Measurements from ENCODE around the gene KIF11. TPM values are rescaled to one million over a fixed set of nuclear protein-coding genes. Genes with fewer than 3 reads are reported as not detected.

Gene KIF11
- total and polyA plus RNA-seq, 9 of the 15 experiments (the other 6 are each of a cell fraction or from before 2014, with no cell fraction given) = 11.3 to 54.4 (median 29.2) TPM

GRCh38 chr10:92689663-92690210 is 96.8 kb downstream of the KIF11 start, which contains the start of gene HHEX (continued):
- TF ChIP-seq, protein P1, sequence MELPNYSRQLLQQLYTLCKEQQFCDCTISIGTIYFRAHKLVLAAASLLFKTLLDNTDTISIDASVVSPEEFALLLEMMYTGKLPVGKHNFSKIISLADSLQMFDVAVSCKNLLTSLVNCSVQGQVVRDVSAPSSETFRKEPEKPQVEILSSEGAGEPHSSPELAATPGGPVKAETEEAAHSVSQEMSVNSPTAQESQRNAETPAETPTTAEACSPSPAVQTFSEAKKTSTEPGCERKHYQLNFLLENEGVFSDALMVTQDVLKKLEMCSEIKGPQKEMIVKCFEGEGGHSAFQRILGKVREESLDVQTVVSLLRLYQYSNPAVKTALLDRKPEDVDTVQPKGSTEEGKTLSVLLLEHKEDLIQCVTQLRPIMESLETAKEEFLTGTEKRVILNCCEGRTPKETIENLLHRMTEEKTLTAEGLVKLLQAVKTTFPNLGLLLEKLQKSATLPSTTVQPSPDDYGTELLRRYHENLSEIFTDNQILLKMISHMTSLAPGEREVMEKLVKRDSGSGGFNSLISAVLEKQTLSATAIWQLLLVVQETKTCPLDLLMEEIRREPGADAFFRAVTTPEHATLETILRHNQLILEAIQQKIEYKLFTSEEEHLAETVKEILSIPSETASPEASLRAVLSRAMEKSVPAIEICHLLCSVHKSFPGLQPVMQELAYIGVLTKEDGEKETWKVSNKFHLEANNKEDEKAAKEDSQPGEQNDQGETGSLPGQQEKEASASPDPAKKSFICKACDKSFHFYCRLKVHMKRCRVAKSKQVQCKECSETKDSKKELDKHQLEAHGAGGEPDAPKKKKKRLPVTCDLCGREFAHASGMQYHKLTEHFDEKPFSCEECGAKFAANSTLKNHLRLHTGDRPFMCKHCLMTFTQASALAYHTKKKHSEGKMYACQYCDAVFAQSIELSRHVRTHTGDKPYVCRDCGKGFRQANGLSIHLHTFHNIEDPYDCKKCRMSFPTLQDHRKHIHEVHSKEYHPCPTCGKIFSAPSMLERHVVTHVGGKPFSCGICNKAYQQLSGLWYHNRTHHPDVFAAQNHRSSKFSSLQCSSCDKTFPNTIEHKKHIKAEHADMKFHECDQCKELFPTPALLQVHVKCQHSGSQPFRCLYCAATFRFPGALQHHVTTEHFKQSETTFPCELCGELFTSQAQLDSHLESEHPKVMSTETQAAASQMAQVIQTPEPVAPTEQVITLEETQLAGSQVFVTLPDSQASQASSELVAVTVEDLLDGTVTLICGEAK (IDR thresholded peaks at IDR 0.05) = no peak
- TF ChIP-seq, protein P1 (CRISPR knock-in tag; IDR thresholded peaks at IDR 0.05) = no peak
- TF ChIP-seq GATAD2B (IDR thresholded peaks at IDR 0.05; ENCODE audit: borderline replicate concordance) = peak; percentile 48; the same call in 1 of the 2 replicates
- no peak for TF ChIP-seq L3MBTL2 (IDR thresholded peaks at IDR 0.05)
- TF ChIP-seq, protein P2, sequence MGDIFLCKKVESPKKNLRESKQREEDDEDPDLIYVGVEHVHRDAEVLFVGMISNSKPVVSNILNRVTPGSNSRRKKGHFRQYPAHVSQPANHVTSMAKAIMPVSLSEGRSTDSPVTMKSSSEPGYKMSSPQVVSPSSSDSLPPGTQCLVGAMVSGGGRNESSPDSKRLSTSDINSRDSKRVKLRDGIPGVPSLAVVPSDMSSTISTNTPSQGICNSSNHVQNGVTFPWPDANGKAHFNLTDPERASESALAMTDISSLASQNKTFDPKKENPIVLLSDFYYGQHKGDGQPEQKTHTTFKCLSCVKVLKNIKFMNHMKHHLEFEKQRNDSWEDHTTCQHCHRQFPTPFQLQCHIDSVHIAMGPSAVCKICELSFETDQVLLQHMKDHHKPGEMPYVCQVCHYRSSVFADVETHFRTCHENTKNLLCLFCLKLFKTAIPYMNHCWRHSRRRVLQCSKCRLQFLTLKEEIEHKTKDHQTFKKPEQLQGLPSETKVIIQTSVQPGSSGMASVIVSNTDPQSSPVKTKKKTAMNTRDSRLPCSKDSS (IDR thresholded peaks at IDR 0.05; ENCODE audit: low read depth, partially characterized antibody) = no peak
- no peak for TF ChIP-seq NR2C2 (CRISPR knock-in tag; IDR thresholded peaks at IDR 0.05)
- TF ChIP-seq NR2C2 (tag; IDR thresholded peaks at IDR 0.05) = no peak; the same call in 1 of the 2 replicates
- peak; percentile 93 for TF ChIP-seq EGR1 (conservative IDR thresholded peaks at IDR 0.05)
- TF ChIP-seq ZNF592 (IDR thresholded peaks at IDR 0.05) = no peak
- no peak for TF ChIP-seq SMARCA5 (IDR thresholded peaks at IDR 0.05)
- peak; percentile 17 for TF ChIP-seq GTF2B (IDR thresholded peaks at IDR 0.05; ENCODE audit: extremely low read depth, insufficient read length)
- TF ChIP-seq CREM (IDR thresholded peaks at IDR 0.05; ENCODE audit: low read depth) = 0 out of 2 replicates have a peak, but pooled peaks have one; percentile 5
- TF ChIP-seq ZBTB17 (CRISPR knock-in tag; IDR thresholded peaks at IDR 0.05) = no peak

All from K562 (cell line).